ENCODE results near the gene SWI5.
"Not testable (repeated sequence)": the region's sequence is repeated elsewhere in the genome, so short reads cannot be mapped to it uniquely, and the experiment has no call there.

The SWI5 gene

DNA sequence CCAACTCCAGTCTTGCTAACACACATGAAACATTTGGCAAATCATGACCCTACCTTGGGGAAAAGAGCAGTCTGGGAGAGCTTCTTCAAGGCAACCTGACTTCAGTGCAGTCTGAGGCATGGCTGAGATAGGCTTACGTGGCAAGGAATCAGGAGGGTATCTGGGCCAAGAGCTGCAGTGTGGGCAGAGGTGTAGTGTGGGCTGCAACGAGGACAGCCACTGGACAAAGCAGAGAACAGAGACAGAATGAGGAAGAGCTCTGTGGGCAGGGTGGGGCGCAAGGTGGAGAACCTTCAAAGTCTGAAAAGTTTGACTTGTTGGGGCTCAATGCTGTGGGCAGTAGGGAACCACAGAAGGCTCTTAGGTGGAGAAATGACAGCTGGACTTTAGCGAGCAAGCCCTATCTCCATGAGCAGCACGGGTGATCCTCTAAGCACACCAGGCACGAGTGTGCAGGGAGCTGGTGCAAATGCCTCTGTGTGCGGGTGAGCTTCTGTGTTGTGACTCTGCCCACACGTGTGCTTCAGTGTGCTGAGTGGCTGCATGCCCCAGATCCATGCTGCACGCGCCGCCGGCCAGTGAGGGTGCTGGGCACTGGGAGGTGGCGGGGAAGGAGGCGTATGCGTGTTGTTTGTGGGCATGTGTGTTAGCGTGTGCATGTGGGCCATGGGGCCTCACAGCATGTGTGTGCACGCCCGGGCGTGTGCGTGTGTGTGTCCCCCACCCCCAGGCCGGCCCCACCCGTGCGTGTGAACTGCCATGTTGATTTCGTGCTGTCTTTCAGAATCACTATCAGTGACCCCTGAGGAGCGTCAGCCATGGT lies 23.5 kb upstream of the SWI5 start:
- no peak for DNase-seq

DNA sequence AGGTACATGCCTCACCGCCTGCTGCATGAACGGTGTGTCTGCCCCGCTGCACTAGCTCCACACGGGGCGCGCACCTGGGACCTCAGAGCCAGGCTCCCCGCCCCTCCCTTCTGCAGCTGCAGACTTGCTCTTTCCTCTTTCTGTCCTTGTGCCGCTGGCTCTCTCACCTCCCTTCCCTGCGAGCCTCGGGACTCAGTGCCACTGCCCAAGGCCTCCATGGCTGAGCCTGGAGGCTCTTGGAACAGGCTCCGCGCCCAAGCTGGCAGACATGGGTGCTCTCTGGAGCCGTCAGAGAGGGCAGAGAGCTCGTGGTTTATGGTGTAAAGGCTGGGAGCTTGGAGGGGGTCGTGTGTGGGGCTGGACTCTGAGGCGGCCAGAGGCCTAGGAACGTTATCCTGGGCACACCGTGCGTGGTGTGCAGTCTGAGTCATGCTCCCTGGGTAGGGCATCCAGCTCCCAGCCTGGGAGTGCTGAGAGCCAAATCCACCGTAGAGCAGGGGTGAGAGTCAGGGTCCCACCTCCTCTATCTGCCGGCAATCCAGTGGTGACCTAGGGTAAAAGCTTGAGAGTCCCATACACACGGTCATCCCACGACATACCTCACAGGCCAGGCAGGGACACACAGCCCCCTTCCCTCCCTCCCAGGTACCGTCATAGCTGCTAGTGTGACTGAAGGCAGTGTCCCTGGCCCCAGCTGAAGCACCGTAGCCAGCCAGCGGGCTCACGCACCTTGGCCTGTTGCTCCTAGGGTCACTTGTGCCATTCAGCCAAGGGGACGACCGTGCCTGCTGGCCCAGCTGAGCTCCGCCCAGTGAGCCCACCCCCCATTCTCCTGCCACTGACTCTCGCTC lies 22.7 kb upstream of the SWI5 start:
- no peak for DNase-seq

DNA sequence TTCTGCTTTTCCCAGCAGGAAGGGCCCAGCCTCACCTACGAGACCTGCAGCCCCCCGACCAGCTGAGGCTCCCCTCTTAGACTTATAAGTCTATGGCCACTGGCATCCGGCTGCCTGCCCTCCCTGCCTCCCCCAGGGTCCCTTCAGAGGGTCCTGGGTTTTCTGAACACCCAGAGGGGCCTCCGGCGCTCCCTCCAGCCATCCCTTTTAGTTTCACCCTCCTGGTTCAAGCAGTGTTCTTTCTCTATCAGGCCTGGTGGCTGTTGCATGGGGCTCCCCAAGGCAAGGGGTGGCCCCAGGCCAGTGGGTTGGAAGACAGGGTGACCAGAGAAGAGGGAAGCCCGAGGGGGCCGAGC lies 22.1 kb upstream of the SWI5 start:
- DNase-seq = no peak

DNA sequence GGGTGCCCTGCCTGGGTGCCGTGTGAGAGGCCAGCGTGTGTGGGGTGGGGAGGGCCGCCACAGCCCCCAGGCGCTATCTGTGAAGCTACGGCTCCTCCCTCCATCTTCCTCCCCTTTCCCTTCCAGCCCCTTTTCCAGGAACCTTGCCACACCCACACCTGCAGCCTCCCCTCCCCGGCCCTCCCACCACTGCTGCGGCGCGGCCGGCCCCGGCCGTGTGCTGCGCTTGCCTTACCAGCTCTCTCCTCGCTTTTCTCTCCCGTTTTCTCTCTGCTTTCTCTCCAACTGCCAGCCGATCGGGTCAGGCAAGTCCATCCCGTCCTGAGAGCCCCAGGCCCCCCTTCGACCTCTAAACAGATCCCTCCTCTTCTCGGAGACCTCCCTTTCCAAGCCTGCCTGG lies 21.7 kb upstream of the SWI5 start:
- no peak for DNase-seq

DNA sequence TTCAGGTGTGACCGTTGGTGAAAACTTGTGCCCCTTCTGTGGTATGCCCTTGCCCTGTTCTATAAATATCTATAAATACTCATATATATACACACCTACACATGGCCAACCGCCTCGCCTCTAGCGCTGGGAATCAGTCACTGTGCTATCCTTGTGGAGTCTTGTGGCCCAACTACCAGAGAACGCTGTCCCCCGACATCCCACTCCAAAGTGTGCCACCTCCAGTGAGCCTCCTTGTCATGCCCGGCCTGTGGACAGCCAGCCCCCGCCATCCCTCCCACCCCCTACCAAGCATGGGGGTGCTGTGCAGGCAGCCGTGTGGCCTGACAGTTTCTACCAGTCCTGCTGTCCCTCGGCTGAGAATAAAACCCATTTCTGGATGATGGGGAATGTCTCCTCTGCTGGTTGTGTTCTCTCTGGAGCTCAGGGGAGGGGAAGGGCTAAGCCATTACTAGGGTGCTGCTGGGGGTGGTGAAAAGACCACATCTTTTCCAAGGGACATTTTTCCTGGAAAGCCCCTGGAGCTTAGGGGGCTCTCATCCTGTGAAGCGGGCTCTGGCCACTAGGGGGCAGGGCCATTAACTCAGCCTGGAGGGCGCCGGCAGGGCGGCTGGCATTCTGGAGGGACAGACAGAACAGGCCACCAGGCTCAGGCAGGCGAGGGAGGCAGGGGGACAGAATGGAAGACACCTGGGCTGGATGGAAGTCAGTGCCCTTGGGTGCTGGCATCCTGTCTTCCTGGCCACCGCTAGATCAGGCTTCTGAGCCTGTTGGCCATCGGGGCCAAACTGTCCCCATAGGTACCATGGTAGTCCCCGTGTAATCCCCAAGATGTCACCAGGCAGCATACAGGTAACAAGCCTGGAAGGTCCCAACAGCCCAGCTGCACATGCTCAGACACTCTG lies 21.0 kb upstream of the SWI5 start:
- DNase-seq = no peak

DNA sequence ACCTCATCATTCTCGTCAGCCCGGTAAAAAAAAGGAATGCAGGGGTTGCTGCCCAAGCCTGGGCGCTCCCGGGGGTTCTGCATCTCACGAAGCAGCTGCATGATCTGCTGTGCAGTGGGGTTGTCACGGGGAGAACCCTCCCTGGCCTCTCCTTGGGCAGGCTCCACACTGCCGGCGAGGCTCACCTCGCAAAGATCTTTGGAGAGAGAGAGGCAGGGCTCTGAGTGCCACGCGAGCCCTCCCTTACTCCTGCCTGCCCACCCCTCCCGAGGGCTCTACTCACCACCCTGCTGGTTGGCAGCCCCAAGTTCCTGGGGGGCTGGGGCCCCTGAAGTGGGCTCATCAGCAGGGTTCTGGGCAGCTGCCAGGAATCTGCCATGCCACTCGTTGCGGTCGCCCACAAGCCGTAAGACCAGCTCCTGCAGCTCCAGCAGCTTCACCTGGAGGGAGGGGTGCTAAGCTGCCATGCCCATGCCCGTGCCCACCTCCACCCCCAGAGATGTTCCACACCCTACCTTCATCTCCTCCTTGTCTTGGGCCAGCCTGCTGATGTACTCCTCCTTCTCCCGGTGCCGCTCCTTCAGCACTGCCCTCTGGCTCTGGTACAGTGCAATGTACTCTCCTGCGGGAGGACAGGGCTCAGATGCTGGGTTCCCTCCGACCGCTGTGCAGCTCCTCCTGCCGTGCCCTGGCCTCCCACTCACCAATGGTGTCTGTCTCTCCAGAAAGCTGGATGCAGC lies 18.8 kb upstream of the SWI5 start:
- DNase-seq = no peak

DNA sequence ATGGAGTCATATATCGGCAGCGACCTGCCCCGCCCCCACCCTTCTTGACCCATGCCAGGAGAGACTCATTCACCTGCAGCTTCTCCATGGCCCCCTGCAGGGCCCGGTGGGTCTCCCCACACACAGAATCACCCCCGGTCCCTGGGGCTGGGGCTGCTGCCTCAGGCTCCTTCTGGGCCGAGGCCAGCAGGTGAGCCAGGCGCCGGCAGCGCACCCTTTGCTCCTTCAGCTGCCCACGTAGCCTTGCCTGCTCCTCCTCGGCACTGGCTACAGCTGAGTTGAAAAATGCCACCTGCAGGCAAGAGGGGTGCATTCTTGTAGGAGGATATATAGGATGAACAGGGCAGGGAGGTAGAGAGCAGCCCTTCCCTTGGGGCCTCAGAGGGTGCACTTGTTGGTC lies 18.2 kb upstream of the SWI5 start:
- no peak for DNase-seq

DNA sequence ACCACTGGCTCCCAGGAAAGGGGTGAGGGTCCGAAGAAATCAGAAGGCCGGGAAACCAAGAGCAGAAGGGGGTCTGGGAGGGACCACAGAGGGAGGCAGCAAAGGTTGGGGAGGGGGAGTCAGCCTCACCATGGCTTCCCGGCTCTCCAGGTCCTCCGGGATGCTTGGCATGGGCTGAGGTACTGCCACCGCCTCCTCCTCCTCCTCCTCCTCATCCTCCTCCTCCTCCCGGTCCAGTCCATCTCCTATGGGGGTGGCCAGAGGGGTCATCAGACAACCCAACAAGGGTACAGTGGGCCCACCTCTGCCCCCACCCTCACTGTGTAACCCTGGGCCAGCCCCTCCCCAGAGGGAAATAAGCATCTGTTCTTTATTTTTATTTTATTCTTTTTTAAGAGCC lies 17.8 kb upstream of the SWI5 start:
- no peak for DNase-seq

DNA sequence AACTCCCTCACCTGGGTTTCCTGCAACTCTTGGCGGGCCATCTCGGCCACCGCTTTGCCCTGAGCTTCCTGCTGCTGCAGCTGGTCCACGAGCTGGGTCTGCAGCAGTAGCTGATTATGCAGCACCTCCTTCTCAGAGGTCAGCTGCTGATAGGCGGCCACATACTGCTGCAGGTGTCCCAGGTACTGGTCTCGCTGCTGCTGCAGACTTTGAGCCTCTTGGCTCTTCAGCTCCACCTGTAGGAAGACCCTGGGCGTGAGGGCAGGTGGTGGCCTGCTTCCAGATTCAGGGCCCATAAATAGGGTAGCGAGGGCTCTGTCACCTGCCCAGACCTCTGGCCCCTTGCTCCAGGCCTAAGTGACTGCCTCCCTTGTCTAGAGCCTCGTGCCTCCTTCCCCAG lies 16.9 kb upstream of the SWI5 start:
- no peak for DNase-seq

DNA sequence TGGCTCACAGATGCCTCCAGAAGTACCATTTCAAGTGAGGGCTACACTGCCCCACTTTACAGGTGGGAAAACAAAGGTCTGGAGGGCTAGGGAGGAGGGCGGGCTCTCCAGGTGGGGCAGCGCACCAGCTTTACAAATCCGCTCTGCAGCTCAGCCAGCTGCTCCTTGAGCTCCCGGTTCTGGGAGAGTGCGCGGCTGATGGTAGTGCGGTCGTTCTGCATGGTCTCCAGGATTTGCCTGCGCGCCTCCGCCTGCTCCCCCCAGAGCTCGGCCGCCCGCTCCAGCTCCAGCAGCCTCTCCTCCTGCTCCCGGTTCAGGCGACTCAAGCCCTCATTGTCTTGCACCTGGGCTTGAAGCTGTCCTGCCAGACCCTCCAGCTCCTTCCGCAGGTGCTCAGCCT lies 15.7 kb upstream of the SWI5 start:
- DNase-seq = no peak

DNA sequence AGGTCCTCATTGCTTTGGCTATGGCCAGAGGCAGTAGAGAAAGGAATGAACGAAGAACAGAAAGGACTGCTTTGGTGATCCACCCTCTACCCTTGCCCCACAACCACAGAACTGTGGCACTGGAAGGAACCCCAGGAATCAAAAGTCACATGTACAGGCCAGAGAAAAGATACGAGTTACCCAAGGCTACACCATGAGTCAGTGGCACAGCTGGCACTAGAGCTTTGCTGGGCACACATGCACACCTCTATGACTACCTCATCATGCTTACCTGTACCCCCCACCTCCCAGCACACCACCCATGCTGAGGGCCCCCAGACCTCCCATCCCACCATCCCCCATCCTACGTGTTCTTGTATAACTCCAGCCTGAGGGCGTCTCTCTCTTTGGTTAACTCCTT lies 13.4 kb upstream of the SWI5 start:
- DNase-seq = no peak

DNA sequence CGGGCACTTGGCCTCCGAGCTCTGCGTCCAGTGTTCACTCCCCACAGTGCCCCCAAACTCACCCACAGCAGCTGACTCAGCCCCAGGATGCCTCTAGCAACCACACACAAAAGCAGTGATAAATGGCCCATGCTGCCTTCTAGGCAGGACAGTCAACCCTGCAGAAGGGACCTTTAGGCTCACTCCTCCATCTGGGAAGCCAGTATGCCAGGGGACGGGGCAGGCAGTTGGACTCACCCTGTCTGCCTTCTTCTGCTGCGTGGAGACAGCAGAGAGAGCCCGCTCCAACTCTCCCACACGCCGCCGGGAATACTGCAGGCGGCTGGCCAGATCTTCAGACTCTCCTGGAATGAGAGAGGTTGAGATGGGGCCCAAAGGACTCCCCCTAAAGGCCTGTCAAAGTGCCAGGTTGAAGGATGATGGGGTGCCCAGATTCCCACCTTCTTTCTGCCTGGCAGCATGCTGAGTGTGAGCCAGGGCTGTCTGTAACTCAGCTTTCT lies 10.7 kb upstream of the SWI5 start:
- no peak for DNase-seq

DNA sequence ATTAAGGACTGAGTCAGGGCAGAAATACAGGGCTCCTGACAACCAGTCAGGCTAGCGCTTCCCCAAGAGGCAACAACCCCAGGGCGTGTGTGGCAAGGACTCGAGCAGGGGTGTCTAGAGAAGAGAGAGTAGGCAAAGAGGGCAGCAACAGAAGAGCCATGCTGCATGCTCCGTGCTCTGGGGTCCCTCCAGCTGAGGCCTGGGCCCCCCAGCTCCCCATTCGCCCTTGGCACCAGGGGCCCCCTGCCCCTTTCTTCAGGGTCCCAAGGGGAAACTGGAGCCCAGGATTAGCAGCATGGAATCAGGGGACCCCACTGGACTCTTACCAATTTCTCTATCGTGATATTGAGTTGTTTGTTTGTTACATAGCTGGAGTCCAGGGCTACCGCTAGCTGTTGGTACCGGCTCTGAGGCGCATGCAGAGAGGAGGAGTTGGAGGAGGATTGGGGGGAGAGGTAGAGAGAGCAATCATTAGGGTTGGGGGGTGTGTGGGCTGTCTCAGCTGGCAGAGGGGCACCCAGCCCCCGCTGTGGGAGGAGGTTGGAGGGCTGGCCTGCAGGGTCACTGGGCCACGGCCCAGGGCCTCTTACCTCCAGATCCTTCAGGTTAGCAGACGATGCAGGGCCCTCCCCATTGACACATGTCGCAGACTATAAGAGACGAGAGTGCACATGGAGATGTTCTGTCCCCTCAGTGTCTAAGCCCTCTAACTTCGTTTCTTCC lies 9.0 kb upstream of the SWI5 start:
- no peak for DNase-seq

DNA sequence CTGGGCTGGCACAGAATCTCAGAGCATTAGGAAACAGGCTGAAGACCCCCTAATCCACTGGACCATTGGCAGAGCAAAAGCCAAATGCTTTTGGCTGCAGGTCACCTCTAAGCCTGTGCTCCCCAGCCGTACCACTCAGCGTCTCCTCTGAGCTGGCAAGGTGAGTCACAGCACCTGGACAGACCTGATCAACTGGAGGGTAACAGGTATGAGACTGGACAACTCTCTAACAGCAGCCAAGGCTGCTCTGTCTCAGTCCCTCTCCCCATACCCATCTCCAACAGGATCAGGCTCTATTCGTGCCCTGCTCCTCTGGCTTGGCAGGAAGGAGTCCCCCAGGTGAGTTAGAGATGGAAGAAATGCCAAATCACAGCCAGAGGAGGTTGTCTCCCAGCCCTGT lies 5.0 kb upstream of the SWI5 start:
- no peak for DNase-seq

DNA sequence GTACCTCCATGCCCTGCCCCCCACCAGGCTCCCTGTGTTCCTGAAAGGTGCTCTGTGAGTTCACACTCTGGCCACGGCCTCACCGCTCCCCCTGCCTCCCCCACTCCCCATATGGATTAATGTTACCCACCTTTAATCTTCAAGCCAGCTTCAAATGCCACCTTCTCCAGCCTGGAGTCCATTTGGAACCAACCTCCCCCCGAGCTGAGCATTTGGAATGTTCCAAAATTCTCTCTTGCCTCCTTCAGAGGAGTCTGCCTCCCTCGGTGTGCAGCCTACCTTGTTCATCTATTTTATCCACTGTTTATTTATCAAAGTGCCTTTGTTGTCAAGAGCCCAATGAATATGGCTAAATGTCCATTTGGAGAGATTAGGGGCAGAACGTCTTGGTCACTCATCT lies 4.6 kb upstream of the SWI5 start:
- no peak for DNase-seq

DNA sequence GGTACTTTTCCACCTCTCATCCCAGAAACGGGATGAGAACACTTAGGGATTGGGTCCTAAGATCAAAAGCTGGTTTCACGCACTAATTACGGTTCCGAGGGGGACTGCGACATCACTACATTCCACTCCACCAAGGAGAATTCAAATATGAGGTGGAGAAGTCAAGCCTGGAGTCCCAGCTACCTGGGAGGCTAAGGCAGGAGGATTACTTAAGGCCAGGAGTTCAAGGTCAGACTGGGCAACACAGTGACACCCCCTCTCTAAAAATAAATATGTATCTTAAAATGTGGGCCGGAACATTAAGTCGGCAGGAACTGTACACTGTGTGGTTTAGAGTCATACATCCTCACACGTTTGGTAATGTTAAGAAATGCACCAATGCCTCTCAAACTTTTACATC lies 1.8 kb upstream of the SWI5 start:
- no peak for DNase-seq

DNA sequence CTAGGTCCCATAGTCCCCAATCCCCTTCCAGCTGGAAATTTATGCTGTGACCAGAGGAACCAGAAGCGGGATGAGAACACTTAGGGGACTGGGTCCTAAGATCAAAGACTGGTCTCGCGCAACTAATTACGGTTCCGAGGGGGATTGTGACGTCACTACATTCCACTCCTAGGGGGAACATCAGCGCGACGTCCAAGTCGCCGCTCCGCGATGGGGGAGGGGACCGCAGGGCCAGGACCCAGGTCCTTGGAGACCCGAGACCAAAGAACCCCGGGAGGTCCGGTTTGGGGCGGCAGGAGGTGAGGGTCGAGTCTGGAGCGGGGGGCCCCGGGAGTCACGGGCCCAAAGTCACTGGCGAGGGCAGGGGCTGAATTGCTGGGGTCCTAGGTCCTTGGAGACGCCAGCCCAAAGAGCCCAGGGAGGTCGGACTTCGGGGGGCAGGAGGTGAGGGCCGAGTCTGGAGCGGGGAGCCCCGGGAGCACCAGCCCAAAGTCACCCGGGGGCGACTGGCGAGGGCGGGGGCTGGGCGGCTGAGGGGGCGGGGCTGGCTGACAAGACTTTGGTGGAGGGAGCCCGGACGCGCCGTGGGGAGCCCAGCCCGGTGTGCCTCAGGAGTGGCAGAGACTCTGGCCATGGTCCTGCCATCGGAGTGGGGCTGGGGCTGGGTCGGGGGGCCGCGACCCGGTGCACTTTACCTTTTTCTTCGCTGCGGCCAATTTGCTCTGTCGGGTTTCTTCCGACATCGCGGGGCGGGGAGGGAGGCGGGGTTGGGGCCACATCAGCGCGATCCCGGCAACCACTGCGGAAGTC lies 673 bp upstream of the SWI5 start, which contains the start of gene GOLGA2:
Gene GOLGA2 (minus strand): TSS at position 810 of the 810 bp plus-strand sequence. CDS start 31 bp downstream, at position 779.
- DNase-seq = no peak

DNA sequence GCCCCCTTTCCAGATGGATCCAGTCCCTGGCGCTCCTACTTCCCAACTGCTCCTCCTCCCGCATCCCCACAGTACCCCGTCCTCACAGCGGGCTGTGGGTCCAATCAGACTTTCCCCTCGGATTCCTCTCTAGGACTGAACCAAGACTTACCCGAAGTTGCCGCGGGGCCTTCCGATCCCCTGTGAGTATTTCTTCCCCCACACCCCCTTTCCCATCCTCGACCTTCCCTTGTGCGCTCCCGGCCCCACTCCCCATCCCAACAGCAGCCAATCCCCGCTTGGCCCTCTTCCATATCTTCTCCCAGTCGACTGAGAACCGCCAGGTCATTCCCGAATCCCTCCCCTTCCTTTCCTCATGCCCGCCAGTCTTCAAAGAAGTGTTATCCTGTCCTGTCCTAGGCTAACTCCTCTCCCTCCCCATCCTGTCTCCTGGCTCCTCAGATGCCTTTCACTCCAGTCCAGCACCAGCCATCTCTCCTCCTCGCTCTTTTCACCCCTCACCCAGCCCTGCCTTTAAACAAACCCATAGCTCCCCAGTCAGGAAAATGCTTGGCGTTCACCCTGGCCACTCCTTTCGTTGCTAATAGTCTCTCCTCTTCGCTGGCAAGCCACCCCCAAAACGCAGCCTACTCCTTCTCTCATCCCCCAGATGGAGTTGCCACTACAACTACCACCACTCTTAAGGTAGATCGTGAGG lies 646 bp downstream of the SWI5 start:
- no peak for DNase-seq

DNA sequence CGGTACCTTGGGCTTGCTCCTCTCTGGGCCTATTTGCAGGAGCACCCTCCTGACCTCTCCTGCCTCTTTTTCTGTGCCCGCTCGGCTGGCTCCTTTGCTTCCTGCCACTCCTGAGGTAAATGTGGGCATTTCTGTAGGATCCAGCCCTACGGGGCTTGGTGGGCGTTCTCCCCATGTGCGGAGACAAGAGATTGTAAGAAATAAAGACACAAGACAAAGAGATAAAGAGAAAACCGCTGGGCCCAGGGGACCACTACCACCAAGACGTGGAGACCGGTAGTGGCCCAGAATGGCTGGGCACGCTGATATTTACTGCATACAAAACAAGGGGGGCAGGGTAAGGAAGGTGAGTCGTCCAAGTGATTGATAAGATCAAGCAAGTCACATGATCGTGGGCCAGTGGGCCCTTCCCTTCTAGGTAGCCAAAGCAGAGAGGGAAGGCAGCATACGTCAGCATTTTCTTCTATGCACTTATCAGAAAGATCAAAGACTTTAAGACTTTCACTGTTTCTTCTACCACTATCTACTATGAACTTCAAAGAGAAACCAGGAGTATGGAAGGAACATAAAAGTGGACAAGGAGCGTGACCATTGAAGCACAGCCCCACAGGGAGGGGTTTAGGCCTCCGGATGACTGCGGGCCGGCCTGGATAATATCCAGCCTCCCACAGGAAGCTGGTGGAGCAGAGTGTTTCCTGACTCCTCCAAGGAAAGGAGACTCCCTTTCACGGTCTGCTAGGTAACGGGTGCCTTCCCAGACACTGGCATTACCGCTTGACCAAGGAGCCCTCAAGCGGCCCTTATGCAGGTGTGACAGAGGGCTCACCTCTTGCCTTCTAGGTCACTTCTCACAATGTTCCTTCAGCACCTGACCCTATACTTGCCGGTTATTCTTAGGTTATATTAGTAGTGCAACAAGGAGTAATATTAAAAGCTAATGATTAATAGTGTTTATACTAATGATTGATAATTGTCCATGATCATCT lies 3.3 kb downstream of the SWI5 start:
- not testable (repeated sequence) for DNase-seq

Data from NCI-H1436 treated with DMSO at 0.1 percent for 48 hours (cell line).